Stomach (tissue), 4 donors: Measurements from ENCODE around the gene PPP1R10.

Source experiments
- EP300 ChIP-seq: sonication (generic); formaldehyde crosslinking; IDR thresholded peaks from one replicate; pipeline ENCODE4 v1.6.1; 2017; ENCODE audit warnings: antibody characterized with exemption
- POLR2A ChIP-seq, 4 donors: fragments of 450-650 bp; IDR thresholded peaks; one replicate each; pipeline ENCODE4 v1.6.1; 2016; ENCODE audit warnings: antibody characterized with exemption in 4 of 4, control low read depth in 2 of 4, mild to moderate bottlenecking in 1 of 4, moderate library complexity in 1 of 4
- POLR2AphosphoS5 ChIP-seq, 3 donors: sonication (generic); formaldehyde crosslinking; IDR thresholded peaks; one replicate each; pipeline ENCODE4 v1.6.1; 2016; ENCODE audit warnings: antibody characterized with exemption in 3 of 3
- TF ChIP-seq, protein P1 (sequence below), 7 experiments: fragments of 450-650 bp in 4 of 7; fragments of 200-600 bp in 3 of 7; sonication (generic) in 3 of 7; IDR thresholded peaks; one replicate each; pipeline ENCODE4 v1.5.1; 2016 to 2019; ENCODE audit warnings: antibody characterized with exemption in 7 of 7, control low read depth in 2 of 7, mild to moderate bottlenecking in 1 of 7

DNA sequence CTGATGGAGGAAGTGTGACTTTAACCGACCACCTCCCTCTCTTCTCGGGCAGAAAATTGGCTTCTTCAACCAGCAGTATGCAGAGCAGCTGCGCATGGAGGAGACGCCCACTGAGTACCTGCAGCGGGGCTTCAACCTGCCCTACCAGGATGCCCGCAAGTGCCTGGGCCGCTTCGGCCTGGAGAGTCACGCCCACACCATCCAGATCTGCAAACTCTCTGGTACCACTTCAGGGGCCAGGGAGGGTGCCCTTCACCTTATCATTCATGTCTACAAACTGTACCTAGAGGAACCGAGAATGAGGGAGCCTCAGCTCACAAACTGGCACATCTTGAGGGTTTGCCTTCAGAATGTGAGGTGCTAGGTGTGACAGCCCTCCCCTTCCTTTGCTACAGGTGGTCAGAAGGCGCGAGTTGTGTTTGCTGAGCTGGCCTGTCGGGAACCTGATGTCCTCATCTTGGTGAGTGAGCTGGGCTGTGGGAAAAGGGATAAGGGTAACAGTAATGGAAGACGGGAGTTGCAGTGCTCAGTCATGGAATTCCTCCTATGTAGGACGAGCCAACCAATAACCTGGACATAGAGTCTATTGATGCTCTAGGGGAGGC is 27.2 kb downstream of the PPP1R10 start:
- TF ChIP-seq POLR2A (IDR thresholded peaks at IDR 0.05) (no peak), POLR2AphosphoS5 (IDR thresholded peaks at IDR 0.05) (no peak), EP300 (no peak)
- TF ChIP-seq, protein P1, sequence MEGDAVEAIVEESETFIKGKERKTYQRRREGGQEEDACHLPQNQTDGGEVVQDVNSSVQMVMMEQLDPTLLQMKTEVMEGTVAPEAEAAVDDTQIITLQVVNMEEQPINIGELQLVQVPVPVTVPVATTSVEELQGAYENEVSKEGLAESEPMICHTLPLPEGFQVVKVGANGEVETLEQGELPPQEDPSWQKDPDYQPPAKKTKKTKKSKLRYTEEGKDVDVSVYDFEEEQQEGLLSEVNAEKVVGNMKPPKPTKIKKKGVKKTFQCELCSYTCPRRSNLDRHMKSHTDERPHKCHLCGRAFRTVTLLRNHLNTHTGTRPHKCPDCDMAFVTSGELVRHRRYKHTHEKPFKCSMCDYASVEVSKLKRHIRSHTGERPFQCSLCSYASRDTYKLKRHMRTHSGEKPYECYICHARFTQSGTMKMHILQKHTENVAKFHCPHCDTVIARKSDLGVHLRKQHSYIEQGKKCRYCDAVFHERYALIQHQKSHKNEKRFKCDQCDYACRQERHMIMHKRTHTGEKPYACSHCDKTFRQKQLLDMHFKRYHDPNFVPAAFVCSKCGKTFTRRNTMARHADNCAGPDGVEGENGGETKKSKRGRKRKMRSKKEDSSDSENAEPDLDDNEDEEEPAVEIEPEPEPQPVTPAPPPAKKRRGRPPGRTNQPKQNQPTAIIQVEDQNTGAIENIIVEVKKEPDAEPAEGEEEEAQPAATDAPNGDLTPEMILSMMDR (IDR thresholded peaks at IDR 0.05) = no peak
